ENCODE results near the gene DTD1. TPM values are rescaled to one million over a fixed set of nuclear protein-coding genes. Genes with fewer than 3 reads are reported as not detected.

DTD1 gene
- polyA plus RNA-seq, 1 of the 3 experiments (the other 2 are of a cell fraction): 81.1 TPM

DNA sequence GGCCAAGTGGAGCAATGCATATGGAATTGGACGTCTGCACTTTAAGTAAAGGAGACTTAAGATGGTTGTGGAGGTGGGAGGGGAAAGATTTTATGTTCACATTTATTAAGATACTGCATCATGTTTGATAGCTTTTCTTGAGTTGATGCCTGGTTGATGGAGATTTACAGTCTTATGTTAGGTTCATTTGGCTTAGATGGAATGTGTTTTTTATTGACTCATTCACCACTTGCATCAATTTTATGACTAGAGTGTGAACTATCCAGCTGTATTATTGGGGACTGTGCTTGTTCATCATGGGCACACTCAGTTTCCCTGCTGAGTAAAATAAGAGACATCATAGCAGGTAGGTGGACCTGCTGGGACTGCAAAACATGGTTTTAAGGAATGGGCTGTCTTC is 134.5 kb downstream of the DTD1 start (continued):
- no peak for TF ChIP-seq ZBTB33 (IDR thresholded peaks at IDR 0.05; ENCODE audit: borderline replicate concordance, low read depth)
- TF ChIP-seq SMC3 (IDR thresholded peaks at IDR 0.05; ENCODE audit: low read depth, low read length): no peak
- no peak for TF ChIP-seq RCOR1 (IDR thresholded peaks at IDR 0.05; ENCODE audit: low read length)

DNA sequence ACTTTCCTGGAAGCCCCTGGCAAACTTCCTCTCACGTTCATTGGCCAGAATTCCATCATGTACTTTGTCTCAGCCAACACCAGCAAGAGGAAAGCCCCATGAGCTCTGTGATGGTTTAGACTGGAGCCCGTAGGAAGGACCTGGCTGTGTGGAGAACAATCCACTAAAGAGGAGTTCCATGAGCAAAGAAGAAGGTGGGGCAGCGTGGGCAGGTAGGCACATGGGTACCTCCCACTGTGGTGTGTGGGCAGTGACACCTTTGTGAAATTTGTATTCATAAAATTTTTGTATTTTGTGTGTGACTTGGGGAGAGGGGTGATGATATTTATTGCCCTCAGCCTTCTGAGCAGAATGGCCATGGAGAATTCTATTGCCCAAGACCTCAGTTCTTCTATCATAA is 136.2 kb downstream of the DTD1 start:
- Histone ChIP-seq H4K20me1 (ENCODE audit: insufficient read depth) (no peaks in the 10 kb centered on the region), H3K4me3 (ENCODE audit: low read depth in 2 of 2, low read length in 1 of 2) (no peak overlapping the region), H2AFZ (ENCODE audit: low read depth) (no peak overlapping the region), H3F3A (replicated peaks; ENCODE audit: insufficient read depth) (no peaks in the 10 kb centered on the region), H3K4me1 (ENCODE audit: control insufficient read depth in 1 of 2, insufficient read depth in 2 of 2, low read depth in 1 of 2, low read length in 1 of 2) (peaks cover 0 to 13% of the 10 kb centered on the region in 2 experiments; a peak in 1 of 4 replicates), H3K79me2 (ENCODE audit: insufficient read depth) (no peaks in the 10 kb centered on the region), H3K9me3 (no peaks in the 10 kb centered on the region), H3K4me2 (no peak overlapping the region), H3K27ac (ENCODE audit: low read depth in 2 of 2, low read length in 1 of 2) (no peak overlapping the region), H3K9ac (no peak overlapping the region), H3K36me3 (replicated peaks in 1 of 2; ENCODE audit: control insufficient read depth in 1 of 2, insufficient read depth in 2 of 2, low read length in 1 of 2) (no peaks in the 10 kb centered on the region), H3K27me3 (ENCODE audit: insufficient read depth) (no peaks in the 10 kb centered on the region), H3K9me2 (no peaks in the 10 kb centered on the region)
- ChIA-PET CTCF (no interaction called here), POLR2A (no interaction called here)
- no peak for DNase-seq
- TF ChIP-seq ELF1 (IDR thresholded peaks at IDR 0.05) (no peak), FOXM1 (IDR thresholded peaks at IDR 0.05; ENCODE audit: low read depth) (no peak), RAD21 (IDR thresholded peaks at IDR 0.05; ENCODE audit: low read length) (no peak), GABPA (IDR thresholded peaks at IDR 0.05; ENCODE audit: low read depth) (no peak), GATA2 (CRISPR knock-in tag; IDR thresholded peaks at IDR 0.05) (no peak), SIN3A (IDR thresholded peaks at IDR 0.05; ENCODE audit: borderline replicate concordance, low read depth, low read length) (no peak), CHD2 (IDR thresholded peaks at IDR 0.05; ENCODE audit: low read length, partially characterized antibody) (no peak), MXI1 (IDR thresholded peaks at IDR 0.05; ENCODE audit: low read depth, low read length) (no peak), POLR2AphosphoS5 (IDR thresholded peaks at IDR 0.05; ENCODE audit: low read depth, low read length) (no peak), EZH2phosphoT487 (IDR thresholded peaks at IDR 0.05; ENCODE audit: borderline replicate concordance, low read depth) (no peak), RCOR1 (IDR thresholded peaks at IDR 0.05; ENCODE audit: low read length) (no peak), NFIC (IDR thresholded peaks at IDR 0.05; ENCODE audit: borderline replicate concordance) (no peak), SMC3 (IDR thresholded peaks at IDR 0.05; ENCODE audit: low read depth, low read length) (no peak), FOXJ3 (CRISPR knock-in tag; IDR thresholded peaks at IDR 0.05) (no peak), TCF12 (IDR thresholded peaks at IDR 0.05) (no peak)
- TF ChIP-seq, protein P1, sequence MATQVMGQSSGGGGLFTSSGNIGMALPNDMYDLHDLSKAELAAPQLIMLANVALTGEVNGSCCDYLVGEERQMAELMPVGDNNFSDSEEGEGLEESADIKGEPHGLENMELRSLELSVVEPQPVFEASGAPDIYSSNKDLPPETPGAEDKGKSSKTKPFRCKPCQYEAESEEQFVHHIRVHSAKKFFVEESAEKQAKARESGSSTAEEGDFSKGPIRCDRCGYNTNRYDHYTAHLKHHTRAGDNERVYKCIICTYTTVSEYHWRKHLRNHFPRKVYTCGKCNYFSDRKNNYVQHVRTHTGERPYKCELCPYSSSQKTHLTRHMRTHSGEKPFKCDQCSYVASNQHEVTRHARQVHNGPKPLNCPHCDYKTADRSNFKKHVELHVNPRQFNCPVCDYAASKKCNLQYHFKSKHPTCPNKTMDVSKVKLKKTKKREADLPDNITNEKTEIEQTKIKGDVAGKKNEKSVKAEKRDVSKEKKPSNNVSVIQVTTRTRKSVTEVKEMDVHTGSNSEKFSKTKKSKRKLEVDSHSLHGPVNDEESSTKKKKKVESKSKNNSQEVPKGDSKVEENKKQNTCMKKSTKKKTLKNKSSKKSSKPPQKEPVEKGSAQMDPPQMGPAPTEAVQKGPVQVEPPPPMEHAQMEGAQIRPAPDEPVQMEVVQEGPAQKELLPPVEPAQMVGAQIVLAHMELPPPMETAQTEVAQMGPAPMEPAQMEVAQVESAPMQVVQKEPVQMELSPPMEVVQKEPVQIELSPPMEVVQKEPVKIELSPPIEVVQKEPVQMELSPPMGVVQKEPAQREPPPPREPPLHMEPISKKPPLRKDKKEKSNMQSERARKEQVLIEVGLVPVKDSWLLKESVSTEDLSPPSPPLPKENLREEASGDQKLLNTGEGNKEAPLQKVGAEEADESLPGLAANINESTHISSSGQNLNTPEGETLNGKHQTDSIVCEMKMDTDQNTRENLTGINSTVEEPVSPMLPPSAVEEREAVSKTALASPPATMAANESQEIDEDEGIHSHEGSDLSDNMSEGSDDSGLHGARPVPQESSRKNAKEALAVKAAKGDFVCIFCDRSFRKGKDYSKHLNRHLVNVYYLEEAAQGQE (IDR thresholded peaks at IDR 0.05; ENCODE audit: low read depth, low read length): no peak
- TF ChIP-seq, protein P2, sequence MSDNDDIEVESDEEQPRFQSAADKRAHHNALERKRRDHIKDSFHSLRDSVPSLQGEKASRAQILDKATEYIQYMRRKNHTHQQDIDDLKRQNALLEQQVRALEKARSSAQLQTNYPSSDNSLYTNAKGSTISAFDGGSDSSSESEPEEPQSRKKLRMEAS (IDR thresholded peaks at IDR 0.05; ENCODE audit: low read depth): no peak
- TF ChIP-seq, protein P3, sequence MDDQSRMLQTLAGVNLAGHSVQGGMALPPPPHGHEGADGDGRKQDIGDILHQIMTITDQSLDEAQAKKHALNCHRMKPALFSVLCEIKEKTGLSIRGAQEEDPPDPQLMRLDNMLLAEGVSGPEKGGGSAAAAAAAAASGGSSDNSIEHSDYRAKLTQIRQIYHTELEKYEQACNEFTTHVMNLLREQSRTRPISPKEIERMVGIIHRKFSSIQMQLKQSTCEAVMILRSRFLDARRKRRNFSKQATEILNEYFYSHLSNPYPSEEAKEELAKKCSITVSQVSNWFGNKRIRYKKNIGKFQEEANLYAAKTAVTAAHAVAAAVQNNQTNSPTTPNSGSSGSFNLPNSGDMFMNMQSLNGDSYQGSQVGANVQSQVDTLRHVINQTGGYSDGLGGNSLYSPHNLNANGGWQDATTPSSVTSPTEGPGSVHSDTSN (IDR thresholded peaks at IDR 0.05): no peak
- WGBS (ENCODE audit: low lambda C conversion rate): 79% methylated on average over 3 of the region's 3 CpGs
